Loucy (cell line): ENCODE measurements around the gene PCYT1A.
"Not testable (repeated sequence)": the region's sequence is repeated elsewhere in the genome, so short reads cannot be mapped to it uniquely, and the experiment has no call there.

Experiments
- EZH2phosphoT487 ChIP-seq: fragments of 200-600 bp; IDR thresholded peaks from 2 replicates; pipeline ENCODE4 v1.6.1; 2018; ENCODE audit warnings: antibody characterized with exemption, mild to moderate bottlenecking, moderate library complexity, borderline replicate concordance
- TF ChIP-seq, protein P1 (sequence below): fragments of 200-600 bp; sonication (generic); conservative IDR thresholded peaks from 2 replicates; pipeline ENCODE4 v1.5.1; 2014; ENCODE audit warnings: mild to moderate bottlenecking, antibody characterized with exemption, low read length

GRCh38 chr3:196244166-196244565 is 43.4 kb downstream of the PCYT1A start:
- TF ChIP-seq, protein P1, sequence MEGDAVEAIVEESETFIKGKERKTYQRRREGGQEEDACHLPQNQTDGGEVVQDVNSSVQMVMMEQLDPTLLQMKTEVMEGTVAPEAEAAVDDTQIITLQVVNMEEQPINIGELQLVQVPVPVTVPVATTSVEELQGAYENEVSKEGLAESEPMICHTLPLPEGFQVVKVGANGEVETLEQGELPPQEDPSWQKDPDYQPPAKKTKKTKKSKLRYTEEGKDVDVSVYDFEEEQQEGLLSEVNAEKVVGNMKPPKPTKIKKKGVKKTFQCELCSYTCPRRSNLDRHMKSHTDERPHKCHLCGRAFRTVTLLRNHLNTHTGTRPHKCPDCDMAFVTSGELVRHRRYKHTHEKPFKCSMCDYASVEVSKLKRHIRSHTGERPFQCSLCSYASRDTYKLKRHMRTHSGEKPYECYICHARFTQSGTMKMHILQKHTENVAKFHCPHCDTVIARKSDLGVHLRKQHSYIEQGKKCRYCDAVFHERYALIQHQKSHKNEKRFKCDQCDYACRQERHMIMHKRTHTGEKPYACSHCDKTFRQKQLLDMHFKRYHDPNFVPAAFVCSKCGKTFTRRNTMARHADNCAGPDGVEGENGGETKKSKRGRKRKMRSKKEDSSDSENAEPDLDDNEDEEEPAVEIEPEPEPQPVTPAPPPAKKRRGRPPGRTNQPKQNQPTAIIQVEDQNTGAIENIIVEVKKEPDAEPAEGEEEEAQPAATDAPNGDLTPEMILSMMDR, result not testable (repeated sequence)
- not testable (repeated sequence) for TF ChIP-seq EZH2phosphoT487
